ENCODE results near the gene TRIM28. TPM values are rescaled to one million over a fixed set of nuclear protein-coding genes. Genes with fewer than 3 reads are reported as not detected.
"Not testable (repeated sequence)": the region's sequence is repeated elsewhere in the genome, so short reads cannot be mapped to it uniquely, and the experiment has no call there.

TRIM28 gene
- total RNA-seq, 2 experiments from 2014 or later = 527 to 550 TPM

GRCh38 chr19:58573658-58574164 lies 29.8 kb downstream of the TRIM28 start:
- ATAC-seq (no peak), DNase-seq (no peak)
- peaks cover 45% of the 10 kb centered on the region for H3K4me1 Mint-ChIP-seq (ENCODE audit: low read depth)
- peak overlapping the region; percentile 84 for H3K4me3 Mint-ChIP-seq
- ChIA-PET POLR2A (no interaction called here), CTCF (no interaction called here)
- H3K27me3 Mint-ChIP-seq = no peaks in the 10 kb centered on the region
- peak overlapping the region; percentile 100 for H3K27ac Mint-ChIP-seq
- H3K9me3 Mint-ChIP-seq = no peaks in the 10 kb centered on the region
- peaks cover 14% of the 10 kb centered on the region for H3K36me3 Mint-ChIP-seq (ENCODE audit: low read depth)
- TF ChIP-seq CTCF (IDR thresholded peaks at IDR 0.05) = no peak
- intact Hi-C loops (cut with micrococcal nuclease) = no loop called here

- Mint-ChIP-seq H3K36me3 (ENCODE audit: low read depth) (peaks cover 11% of the 10 kb centered on the region), H3K27me3 (no peaks in the 10 kb centered on the region), H3K4me1 (ENCODE audit: low read depth) (peaks cover 54% of the 10 kb centered on the region), H3K27ac (peak overlapping the region; percentile 96), H3K9me3 (no peaks in the 10 kb centered on the region), H3K4me3 (peak overlapping the region; percentile 84)
- ChIA-PET POLR2A (interaction anchor here (0.6 to 2.7 kb wide), 12 partner anchors 13 to 1249 kb away, joined by 3 to 19 read pairs (median 5); partner anchors contain the start of genes CHMP2A, TRIM28, ZBTB45 and ZNF446), CTCF (interaction anchor here (1.0 to 7.8 kb wide), 7 partner anchors 13 to 75 kb away, joined by 3 to 131 read pairs (median 5); partner anchors contain the start of genes CHMP2A and ZBTB45)
- DNase-seq (peak; percentile 92), ATAC-seq (peak; percentile 48)
- no peak for TF ChIP-seq CTCF (IDR thresholded peaks at IDR 0.05)
- intact Hi-C loops (cut with micrococcal nuclease) = no loop called here
Observed at GRCh38 chr19:58575183-58576041, 31.5 kb downstream of the TRIM28 start.

- Mint-ChIP-seq H3K4me3 (peak overlapping the region; percentile 33), H3K27ac (peak overlapping the region; percentile 74), H3K36me3 (ENCODE audit: low read depth) (peaks cover 11% of the 10 kb centered on the region), H3K4me1 (ENCODE audit: low read depth) (peaks cover 49% of the 10 kb centered on the region)
- H3K9me3 Mint-ChIP-seq; intact Hi-C loops (cut with micrococcal nuclease); ATAC-seq; DNase-seq; H3K27me3 Mint-ChIP-seq: not testable (repeated sequence)
- POLR2A ChIA-PET = interaction anchor here (0.6 to 2.4 kb wide), 4 partner anchors 15 to 34 kb away, joined by 3 to 17 read pairs (median 6); partner anchors contain the start of genes CHMP2A and TRIM28
- CTCF ChIA-PET = interaction anchor here (2.7 to 7.8 kb wide), 2 partner anchors 58 to 64 kb away, joined by 12 to 131 read pairs; partner anchors contain the start of gene ZBTB45
Observed at GRCh38 chr19:58577581-58577980, 33.7 kb downstream of the TRIM28 start.

GRCh38 chr19:58578012-58578925 lies 34.4 kb downstream of the TRIM28 start:
- peak overlapping the region; percentile 74 for H3K27ac Mint-ChIP-seq

More at GRCh38 chr19:58578012-58578925, 34.4 kb downstream of the TRIM28 start:
- Mint-ChIP-seq H3K4me1 (ENCODE audit: low read depth) (peaks cover 49% of the 10 kb centered on the region), H3K36me3 (ENCODE audit: low read depth) (peaks cover 18% of the 10 kb centered on the region), H3K27me3 (no peaks in the 10 kb centered on the region), H3K4me3 (peak overlapping the region; percentile 10), H3K9me3 (no peaks in the 10 kb centered on the region)
- no peak for TF ChIP-seq CTCF (IDR thresholded peaks at IDR 0.05)
- ChIA-PET POLR2A (interaction anchor here (0.6 to 1.8 kb wide), 4 partner anchors 23 to 59 kb away, joined by 3 to 8 read pairs (median 4); partner anchors contain the start of genes CHMP2A, TRIM28 and ZBTB45), CTCF (interaction anchor here (0.8 to 7.8 kb wide), 5 partner anchors 59 to 359 kb away, joined by 3 to 131 read pairs (median 4); partner anchors contain the start of gene ZBTB45)
- DNase-seq = no peak
- no peak for ATAC-seq
- intact Hi-C loops (cut with micrococcal nuclease) = no loop called here

Measured in activated CD8-positive, alpha-beta T cell treated with anti-CD3 and anti-CD28 coated beads for 36 hours (primary cell).